B cell (primary cell): ENCODE measurements around the gene ZNF19. TPM values are rescaled to one million over a fixed set of nuclear protein-coding genes. Genes with fewer than 3 reads are reported as not detected.

Source experiments
- ATAC-seq: fragments of 200-7000 bp; cut with Tn5 transposase; one replicate; pipeline ENCODE4 v1.10.0; 2021; ENCODE audit warnings: low read depth, mild to moderate bottlenecking, moderate number of reproducible peaks, moderate library complexity
- CTCF ChIA-PET: fragments of 350-600 bp; sonication (Branson Sonifier 250); formaldehyde crosslinking; loops from one replicate; lab custom pipeline; 2021; ENCODE audit warnings: antibody characterized with exemption, inconsistent platforms; lab: Charles Lee
- POLR2A ChIA-PET: fragments of 350-600 bp; sonication (Branson Sonifier 250); formaldehyde crosslinking; loops from one replicate; lab custom pipeline; 2021; ENCODE audit warnings: antibody characterized with exemption; lab: Charles Lee
- DNase-seq: peaks from one replicate; pipeline ENCODE4 v3.0.0; 2013
- H2AFZ ChIP-seq: 2 replicates; pipeline ENCODE4 v1.6.1; 2012; ENCODE audit warnings: mild to moderate bottlenecking, low read depth, low read length; ENCODE audit not compliant: insufficient read depth, poor library complexity, severe bottlenecking
- H3K27ac ChIP-seq, 2 donors: 1 replicate in 1 of 2; 2 replicates in 1 of 2; pipeline ENCODE4 v1.5.1; 2012 to 2013; ENCODE audit warnings: low read length in 2 of 2, mild to moderate bottlenecking in 2 of 2, moderate library complexity in 1 of 2
- H3K27me3 ChIP-seq, 4 experiments: fragments of 200-600 bp in 1 of 4; sonication (generic) in 1 of 4; replicated peaks in 1 of 4; 1 replicate in 2 of 4; 2 replicates in 2 of 4; pipeline versions ENCODE4 v1.6.1 to v1.7.0; 2013 to 2016; ENCODE audit warnings: low read length in 3 of 4, mild to moderate bottlenecking in 2 of 4, mixed read lengths in 1 of 4, moderate library complexity in 1 of 4; ENCODE audit not compliant: insufficient read depth in 4 of 4, control insufficient read depth in 3 of 4; ENCODE audit errors: control extremely low read depth in 1 of 4
- H3K36me3 ChIP-seq, 2 experiments: replicated peaks in 1 of 2; 1 replicate in 1 of 2; 2 replicates in 1 of 2; pipeline versions ENCODE4 v1.6.1 to v1.7.1; 2013; ENCODE audit warnings: low read length in 1 of 2; ENCODE audit not compliant: insufficient read depth in 2 of 2, control insufficient read depth in 1 of 2; ENCODE audit errors: control extremely low read depth in 1 of 2, extremely low read depth in 1 of 2
- H3K4me1 ChIP-seq, 2 donors: fragments of 200-600 bp in 1 of 2; sonication (generic) in 1 of 2; 1 replicate in 1 of 2; 2 replicates in 1 of 2; pipeline versions ENCODE4 v1.5.1 to v1.6.1; 2013 to 2017; ENCODE audit warnings: low read length in 2 of 2; ENCODE audit not compliant: control insufficient read depth in 2 of 2, insufficient read depth in 2 of 2
- H3K4me2 ChIP-seq: replicated peaks from 2 replicates; pipeline ENCODE3; 2012; ENCODE audit warnings: mild to moderate bottlenecking, low read depth, low read length; ENCODE audit not compliant: poor library complexity, severe bottlenecking
- H3K4me3 ChIP-seq, 5 experiments: fragments of 200-600 bp in 1 of 5; sonication (generic) in 1 of 5; 1 replicate in 3 of 5; 2 replicates in 2 of 5; pipeline versions ENCODE4 v1.5.1 to v1.7.0; 2011 to 2016; ENCODE audit warnings: low read length in 4 of 5, mild to moderate bottlenecking in 4 of 5, low read depth in 2 of 5, control low read depth in 1 of 5, moderate library complexity in 1 of 5; ENCODE audit not compliant: insufficient read depth in 1 of 5; ENCODE audit errors: control extremely low read depth in 1 of 5, extremely low read depth in 1 of 5
- H3K79me2 ChIP-seq: fragments of 200-600 bp; sonication (generic); one replicate; pipeline ENCODE4 v1.6.0; 2016; ENCODE audit warnings: low read length; ENCODE audit not compliant: control insufficient read depth, insufficient read depth
- H3K9ac ChIP-seq: fragments of 200-600 bp; sonication (generic); 2 replicates; pipeline ENCODE4 v1.6.1; 2017; ENCODE audit warnings: mild to moderate bottlenecking, low read length, moderate library complexity
- H3K9me3 ChIP-seq, 3 donors: one replicate each; pipeline versions ENCODE4 v1.6.1 to v1.7.1; 2013; ENCODE audit warnings: low read length in 2 of 3; ENCODE audit not compliant: control insufficient read depth in 2 of 3, insufficient read depth in 1 of 3; ENCODE audit errors: control extremely low read depth in 1 of 3
- H4K20me1 ChIP-seq: 2 replicates; pipeline ENCODE4 v1.6.0; 2012; ENCODE audit warnings: mild to moderate bottlenecking, low read length; ENCODE audit not compliant: insufficient read depth, control insufficient read depth, poor library complexity, severe bottlenecking
- H3K27ac Mint-ChIP-seq: one replicate; pipeline ENCODE4 v1.8.0; 2021; ENCODE audit warnings: mixed read lengths
- H3K27me3 Mint-ChIP-seq: one replicate; pipeline ENCODE4 v1.8.0; 2021; ENCODE audit warnings: mixed read lengths
- H3K4me1 Mint-ChIP-seq: one replicate; pipeline ENCODE4 v1.8.0; 2021; ENCODE audit warnings: mixed read lengths
- H3K4me3 Mint-ChIP-seq: one replicate; pipeline ENCODE4 v1.8.0; 2021; ENCODE audit warnings: mixed read lengths
- H3K9me3 Mint-ChIP-seq: one replicate; pipeline ENCODE4 v1.8.0; 2022; ENCODE audit warnings: mixed read lengths; ENCODE audit not compliant: insufficient read depth
- EZH2 ChIP-seq: IDR thresholded peaks from 2 replicates; pipeline ENCODE4 v1.6.1; 2012; ENCODE audit warnings: borderline replicate concordance, low read depth, mild to moderate bottlenecking, moderate library complexity, low read length; ENCODE audit not compliant: insufficient read depth, poor library complexity, severe bottlenecking
- WGBS: methylation state at CpG from one replicate; pipeline ENCODE4 v1.1.5; 2013; ENCODE audit warnings: missing lambda C conversion rate; ENCODE audit not compliant: insufficient coverage; 5-methylcytosine and 5-hydroxymethylcytosine counted together
- intact Hi-C: fragments of 100-400 bp; cut with micrococcal nuclease; formaldehyde crosslinking; loops from one replicate; pipeline ENCODE4 v1.10.0; 2022
- polyA plus RNA-seq: library from polyadenylated mRNA; depleted of rRNA; stranded (reverse); fragments of >200 nt; gene quantifications from 2 replicates; pipeline ENCODE4 v1.2.3, GENCODE V29; 2012
- total RNA-seq, 2 donors: library from RNA; stranded (reverse); fragments of 120-200 nt in 1 of 2; gene quantifications; 1 replicate in 1 of 2; 2 replicates in 1 of 2; pipeline versions ENCODE4 v1.2.3 to v1.2.4, GENCODE V29; 2013 to 2022
- TF ChIP-seq, protein P1 (sequence below): fragments of 200-600 bp; IDR thresholded peaks from one replicate; pipeline ENCODE4 v1.8.0; 2022; ENCODE audit warnings: antibody characterized with exemption, mild to moderate bottlenecking

ZNF19 gene
- total and polyA plus RNA-seq, 2 donors (not counting 1 experiment from before 2014, with no cell fraction given): 2.4 to 12.6 TPM

DNA sequence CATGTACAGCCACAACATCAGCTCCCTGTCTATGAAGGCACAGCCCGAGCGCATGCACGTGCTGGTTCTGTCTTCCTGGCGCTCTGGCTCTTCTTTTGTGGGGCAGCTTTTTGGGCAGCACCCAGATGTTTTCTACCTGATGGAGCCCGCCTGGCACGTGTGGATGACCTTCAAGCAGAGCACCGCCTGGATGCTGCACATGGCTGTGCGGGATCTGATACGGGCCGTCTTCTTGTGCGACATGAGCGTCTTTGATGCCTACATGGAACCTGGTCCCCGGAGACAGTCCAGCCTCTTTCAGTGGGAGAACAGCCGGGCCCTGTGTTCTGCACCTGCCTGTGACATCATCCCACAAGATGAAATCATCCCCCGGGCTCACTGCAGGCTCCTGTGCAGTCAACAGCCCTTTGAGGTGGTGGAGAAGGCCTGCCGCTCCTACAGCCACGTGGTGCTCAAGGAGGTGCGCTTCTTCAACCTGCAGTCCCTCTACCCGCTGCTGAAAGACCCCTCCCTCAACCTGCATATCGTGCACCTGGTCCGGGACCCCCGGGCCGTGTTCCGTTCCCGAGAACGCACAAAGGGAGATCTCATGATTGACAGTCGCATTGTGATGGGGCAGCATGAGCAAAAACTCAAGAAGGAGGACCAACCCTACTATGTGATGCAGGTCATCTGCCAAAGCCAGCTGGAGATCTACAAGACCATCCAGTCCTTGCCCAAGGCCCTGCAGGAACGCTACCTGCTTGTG, 47.8 kb upstream of the ZNF19 start:
- H3K27me3 ChIP-seq: peaks cover 0 to 5% (median 2%) of the 10 kb centered on the region in 4 experiments
- H3K36me3 ChIP-seq: no peaks in the 10 kb centered on the region
- DNase-seq: no peak
- Mint-ChIP-seq H3K4me1 (peaks cover 9% of the 10 kb centered on the region), H3K9me3 (no peaks in the 10 kb centered on the region), H3K4me3 (no peak overlapping the region), H3K27me3 (peaks cover 10% of the 10 kb centered on the region), H3K27ac (no peak overlapping the region)
- H3K4me3 ChIP-seq: no peak overlapping the region
- H3K79me2 ChIP-seq: no peaks in the 10 kb centered on the region
- POLR2A ChIA-PET: no interaction called here
- H3K9ac ChIP-seq: no peak overlapping the region
- no peak overlapping the region for H3K4me2 ChIP-seq
- intact Hi-C loops: loop anchor here (1.0 kb wide), 2 partner anchors 28 to 74 kb away; no protein-coding TSS in a partner anchor
- TF ChIP-seq EZH2: no peak
- TF ChIP-seq, protein P1, sequence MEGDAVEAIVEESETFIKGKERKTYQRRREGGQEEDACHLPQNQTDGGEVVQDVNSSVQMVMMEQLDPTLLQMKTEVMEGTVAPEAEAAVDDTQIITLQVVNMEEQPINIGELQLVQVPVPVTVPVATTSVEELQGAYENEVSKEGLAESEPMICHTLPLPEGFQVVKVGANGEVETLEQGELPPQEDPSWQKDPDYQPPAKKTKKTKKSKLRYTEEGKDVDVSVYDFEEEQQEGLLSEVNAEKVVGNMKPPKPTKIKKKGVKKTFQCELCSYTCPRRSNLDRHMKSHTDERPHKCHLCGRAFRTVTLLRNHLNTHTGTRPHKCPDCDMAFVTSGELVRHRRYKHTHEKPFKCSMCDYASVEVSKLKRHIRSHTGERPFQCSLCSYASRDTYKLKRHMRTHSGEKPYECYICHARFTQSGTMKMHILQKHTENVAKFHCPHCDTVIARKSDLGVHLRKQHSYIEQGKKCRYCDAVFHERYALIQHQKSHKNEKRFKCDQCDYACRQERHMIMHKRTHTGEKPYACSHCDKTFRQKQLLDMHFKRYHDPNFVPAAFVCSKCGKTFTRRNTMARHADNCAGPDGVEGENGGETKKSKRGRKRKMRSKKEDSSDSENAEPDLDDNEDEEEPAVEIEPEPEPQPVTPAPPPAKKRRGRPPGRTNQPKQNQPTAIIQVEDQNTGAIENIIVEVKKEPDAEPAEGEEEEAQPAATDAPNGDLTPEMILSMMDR: no peak
- H3K9me3 ChIP-seq: no peaks in the 10 kb centered on the region
- no peak for ATAC-seq
- CTCF ChIA-PET: interaction anchor here (0.8 to 4.4 kb wide), 5 partner anchors 10 to 125 kb away, joined by 3 to 25 read pairs (median 5); partner anchors contain the start of gene CHST4
- H3K4me1 ChIP-seq: peaks cover 8 to 9% of the 10 kb centered on the region in 2 donors
- H2AFZ ChIP-seq: no peak overlapping the region
- no peak overlapping the region for H3K27ac ChIP-seq
- WGBS: 95% methylated on average over 27 of the region's 28 CpGs
- no peaks in the 10 kb centered on the region for H4K20me1 ChIP-seq

DNA sequence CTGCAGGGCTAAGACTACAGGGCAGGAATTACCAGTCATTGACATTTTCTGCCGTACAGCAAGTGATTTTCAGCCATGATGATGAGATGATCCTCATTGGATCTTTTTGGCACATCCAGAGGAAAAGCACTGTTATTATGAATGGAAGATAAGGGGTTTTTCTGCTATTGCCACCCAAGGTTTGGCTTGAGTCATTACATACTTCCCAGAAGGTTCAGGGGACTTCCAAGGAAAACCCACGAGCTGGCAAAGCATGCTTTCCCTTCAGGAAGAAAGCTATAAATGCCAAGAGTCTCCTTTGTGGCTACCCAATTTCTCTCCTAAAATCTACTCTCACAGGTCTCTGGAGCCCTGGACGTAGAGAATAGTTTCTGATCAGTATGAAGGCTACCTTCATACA, 43.2 kb upstream of the ZNF19 start:
- H3K4me3 ChIP-seq: no peak overlapping the region
- Mint-ChIP-seq H3K27ac (no peak overlapping the region), H3K9me3 (no peaks in the 10 kb centered on the region), H3K27me3 (peaks cover 18% of the 10 kb centered on the region), H3K4me1 (no peaks in the 10 kb centered on the region), H3K4me3 (no peak overlapping the region)
- TF ChIP-seq, protein P1: no peak
- no peak for TF ChIP-seq EZH2
- CTCF ChIA-PET: no interaction called here
- intact Hi-C loops: no loop called here
- peaks cover 0 to 20% (median 0%) of the 10 kb centered on the region in 4 experiments for H3K27me3 ChIP-seq
- ATAC-seq (no peak), DNase-seq (no peak)
- no peak overlapping the region for H3K27ac ChIP-seq
- H3K9ac ChIP-seq: no peak overlapping the region
- H3K9me3 ChIP-seq: no peaks in the 10 kb centered on the region
- H3K4me2 ChIP-seq: no peak overlapping the region
- POLR2A ChIA-PET: no interaction called here
- H3K36me3 ChIP-seq: no peaks in the 10 kb centered on the region
- no peaks in the 10 kb centered on the region for H3K4me1 ChIP-seq
- WGBS: 92% methylated on average over 2 of the region's 3 CpGs
- no peak overlapping the region for H2AFZ ChIP-seq
- no peaks in the 10 kb centered on the region for H4K20me1 ChIP-seq
- H3K79me2 ChIP-seq: no peaks in the 10 kb centered on the region
